Stimulated activated CD8-positive, alpha-beta memory T cell treated with anti-CD3 and anti-CD28 coated beads, Interleukin-7, amount 100 ng/mL, for 24 hours (primary cell): ENCODE data around the gene EPB41.
"Not testable (repeated sequence)": the region's sequence is repeated elsewhere in the genome, so short reads cannot be mapped to it uniquely, and the experiment has no call there.

ENCODE experiments used
- DNase-seq: peaks from one replicate; pipeline ENCODE4 v3.0.0-alpha.2; 2020; ENCODE audit warnings: low read depth

Gene EPB41

DNA sequence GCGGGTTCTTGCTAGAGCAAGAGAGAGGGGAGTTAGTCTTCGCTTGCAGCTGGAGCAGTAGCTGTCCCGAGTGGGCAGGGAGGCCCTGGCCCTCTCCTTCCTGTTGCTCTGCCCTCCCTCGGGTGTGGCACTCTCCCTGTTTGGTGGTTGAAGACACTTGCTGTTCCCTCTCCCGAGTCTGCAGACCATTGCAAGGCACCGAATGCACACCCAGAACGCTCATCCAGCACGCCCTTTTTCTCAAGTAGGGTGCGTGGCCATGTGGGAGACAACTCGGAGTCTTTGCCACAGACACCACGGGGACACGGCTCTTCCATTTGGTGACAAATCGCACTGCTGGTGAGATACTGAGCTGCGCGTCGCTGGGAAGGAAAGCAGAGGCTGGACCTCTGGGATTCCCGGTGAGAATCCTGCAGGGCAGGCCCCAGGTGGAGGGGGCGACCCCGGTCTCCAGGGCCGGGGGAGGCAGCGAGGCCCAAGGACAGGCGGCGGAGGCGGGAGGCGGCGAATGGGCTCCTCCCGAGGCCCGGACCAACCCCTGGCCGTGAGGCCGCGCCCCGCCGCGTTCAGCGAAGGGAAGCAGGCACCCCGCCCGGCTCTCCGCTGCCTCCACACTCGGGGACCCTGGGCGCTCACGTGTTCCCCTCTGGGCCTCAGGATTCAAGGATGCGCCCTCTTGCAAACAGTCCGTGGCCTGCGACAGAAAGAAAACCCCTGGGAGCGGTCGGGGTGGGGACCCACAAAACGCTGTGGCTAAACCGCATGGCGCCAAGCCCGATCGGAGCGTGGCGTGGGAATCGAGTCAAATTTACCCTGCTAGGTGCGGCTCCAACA lies 219.7 kb downstream of the EPB41 start:
- no peak for DNase-seq

DNA sequence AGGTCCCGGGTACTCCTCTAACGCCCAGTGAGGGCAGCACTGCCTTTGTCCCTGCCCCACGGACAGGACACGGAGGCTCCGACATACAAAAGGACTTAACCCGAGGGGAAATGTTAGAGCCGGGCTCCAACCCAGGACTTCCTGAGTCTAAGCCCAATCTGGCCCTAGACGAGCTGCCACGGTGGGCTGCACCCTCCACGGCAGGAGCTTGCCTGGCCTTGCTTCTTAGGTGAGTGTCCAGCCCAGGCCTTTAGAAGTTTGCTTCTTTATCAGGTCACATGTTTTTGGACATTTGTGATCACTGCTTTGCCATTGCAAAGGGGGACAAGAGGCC lies 220.3 kb downstream of the EPB41 start:
- no peak for DNase-seq

- DNase-seq = no peak
Measured at GRCh38 chr1:29136391-29136915, 222.1 kb downstream of the EPB41 start.

- DNase-seq = no peak
Measured at GRCh38 chr1:29142714-29143113, 228.3 kb downstream of the EPB41 start.

GRCh38 chr1:29144178-29144577 lies 229.8 kb downstream of the EPB41 start:
- DNase-seq = no peak

- DNase-seq = no peak
Measured at GRCh38 chr1:29145739-29146437, 231.5 kb downstream of the EPB41 start.

DNA sequence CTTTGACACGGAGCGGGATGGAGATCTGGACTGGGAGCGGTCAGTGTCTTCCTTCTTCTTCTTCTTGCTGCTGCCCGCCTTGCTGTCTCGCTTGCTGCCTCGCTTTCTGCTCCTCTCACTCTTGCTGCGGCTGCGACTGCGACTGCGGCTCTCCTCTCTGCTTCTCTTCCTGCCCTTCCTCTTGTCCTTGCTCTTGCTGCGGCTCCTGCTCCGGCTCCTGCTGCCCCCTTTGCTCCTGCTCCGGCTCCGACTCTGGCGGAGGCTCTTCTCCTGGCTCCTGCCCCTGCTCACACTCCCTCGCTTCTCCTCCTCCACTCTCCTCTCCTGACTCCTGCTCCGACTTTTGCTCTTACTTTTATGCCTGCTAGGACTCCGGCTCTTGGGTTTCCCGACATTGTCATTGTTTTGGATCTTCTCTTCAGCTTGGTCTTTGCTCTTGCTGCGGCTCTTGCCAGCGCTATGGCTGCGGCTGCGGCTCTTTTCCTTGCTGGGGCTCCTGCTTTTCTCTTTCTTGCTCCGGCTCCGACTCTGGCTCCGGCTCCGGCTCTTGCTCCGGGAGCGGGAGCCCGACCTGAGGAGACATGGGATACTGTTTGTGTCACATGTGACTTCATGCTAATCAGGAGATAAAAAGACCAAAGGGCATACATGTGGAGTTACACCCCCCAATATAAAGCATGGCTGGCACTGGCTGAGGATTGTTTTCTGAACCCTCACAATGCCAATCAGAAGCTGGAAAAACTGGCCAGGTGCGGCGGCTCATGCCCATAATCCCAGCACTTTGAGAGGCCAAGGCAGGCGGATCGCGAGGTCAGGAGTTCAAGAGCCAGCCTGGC lies 234.5 kb downstream of the EPB41 start:
- DNase-seq = no peak

GRCh38 chr1:29150346-29150745 lies 236.0 kb downstream of the EPB41 start:
- DNase-seq = not testable (repeated sequence)

DNA sequence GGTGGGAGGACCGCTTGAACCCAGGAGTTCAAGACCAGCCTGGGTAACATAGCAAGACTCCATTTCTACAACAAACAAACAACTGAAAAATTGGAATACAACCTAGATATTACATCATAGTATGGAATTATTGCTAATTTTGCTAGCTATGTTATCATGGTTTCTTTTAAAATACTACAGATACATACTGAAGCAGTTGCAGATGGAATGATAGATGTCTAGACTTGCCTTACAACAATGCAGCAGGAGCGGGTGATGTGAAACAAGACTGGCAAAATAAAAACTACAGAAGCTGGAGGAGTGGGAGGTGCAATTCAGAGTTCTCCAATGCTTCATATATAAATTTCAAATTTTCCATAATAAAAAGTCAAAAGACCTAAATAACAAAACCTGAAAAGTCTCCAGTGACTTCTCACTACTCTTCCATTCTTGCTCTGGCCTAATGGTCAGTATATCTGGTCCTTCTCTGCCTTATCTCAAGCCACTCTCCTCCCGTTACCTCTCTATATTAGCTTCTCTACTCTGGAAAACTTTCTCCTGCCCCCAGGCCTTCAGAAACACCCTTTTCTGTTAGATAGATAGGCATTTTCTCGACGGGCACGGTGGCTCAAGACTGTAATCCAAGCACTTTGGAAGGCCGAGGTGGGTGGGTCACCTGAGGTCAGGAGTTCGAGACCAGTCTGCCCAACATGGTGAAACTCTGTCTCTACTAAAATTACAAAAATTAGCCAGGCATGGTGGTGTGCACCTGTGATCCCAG lies 237.9 kb downstream of the EPB41 start:
- DNase-seq = no peak

GRCh38 chr1:29156543-29157268 lies 242.3 kb downstream of the EPB41 start:
- no peak for DNase-seq

DNA sequence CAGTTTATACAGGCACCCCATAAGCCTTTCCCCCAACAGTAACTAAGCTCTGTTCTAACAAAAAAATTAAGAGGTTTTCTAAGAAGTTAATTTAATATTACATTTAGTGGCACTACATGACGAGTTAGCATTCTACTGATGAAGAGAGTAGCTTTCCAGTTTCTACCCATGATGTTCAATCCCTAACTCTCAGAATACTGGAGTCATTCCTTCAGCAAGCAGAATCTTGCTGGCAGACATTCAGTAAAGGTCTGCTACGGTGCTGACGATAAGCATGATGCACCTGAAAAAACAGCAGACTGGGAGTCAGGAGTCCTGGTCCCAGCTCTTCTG lies 242.9 kb downstream of the EPB41 start:
- no peak for DNase-seq

DNA sequence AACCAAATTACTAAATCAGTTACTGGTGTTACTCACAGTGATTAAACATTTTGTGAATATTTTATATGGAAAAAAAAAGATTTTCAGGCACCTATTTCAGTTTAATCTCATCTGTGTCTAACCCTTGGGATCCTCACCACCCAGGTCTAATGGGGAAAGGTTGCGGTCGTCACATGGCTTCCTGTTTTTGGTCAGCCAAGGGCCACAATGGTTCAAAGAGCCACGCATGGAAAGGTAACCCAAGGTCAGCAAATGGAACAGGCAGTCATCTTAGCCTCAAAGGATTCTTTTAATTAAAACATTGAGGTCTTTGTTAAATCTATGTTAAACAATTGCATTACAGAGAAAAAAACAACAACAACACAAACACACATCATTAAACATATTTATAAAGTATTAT lies 245.4 kb downstream of the EPB41 start:
- no peak for DNase-seq

DNA sequence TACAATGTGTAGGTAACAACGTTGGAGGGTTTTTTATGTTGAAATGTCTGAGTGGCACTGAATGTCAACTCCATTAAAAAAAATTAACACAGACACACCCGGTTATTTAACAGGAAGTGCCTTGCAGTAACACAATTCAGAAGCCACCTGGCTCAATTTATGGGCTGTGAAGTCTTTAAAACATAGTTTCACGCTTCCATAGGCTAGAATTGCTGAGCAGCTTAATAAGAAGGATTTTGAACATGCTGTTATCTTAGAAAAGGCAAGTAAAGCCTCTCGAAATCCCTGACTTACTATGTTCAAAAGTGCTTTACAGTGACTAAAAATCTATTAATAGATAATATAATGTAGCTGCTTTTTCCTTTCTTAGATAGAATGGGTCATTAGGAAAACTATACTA lies 247.7 kb downstream of the EPB41 start:
- no peak for DNase-seq

GRCh38 chr1:29162476-29163138 lies 248.2 kb downstream of the EPB41 start:
- no peak for DNase-seq

GRCh38 chr1:29164588-29164987 lies 250.2 kb downstream of the EPB41 start:
- DNase-seq = no peak

GRCh38 chr1:29166291-29166878 lies 252.0 kb downstream of the EPB41 start:
- DNase-seq = no peak

- no peak for DNase-seq
Measured at GRCh38 chr1:29167904-29168303, 253.5 kb downstream of the EPB41 start.
